K562 (cell line): ENCODE results near the gene SLCO2B1. TPM values are rescaled to one million over a fixed set of nuclear protein-coding genes. Genes with fewer than 3 reads are reported as not detected.
A peak's percentile ranks its signal among the peaks of the same experiment; 100 is the strongest.

Experiments used
- ATAC-seq: fragments of 200-7000 bp; cut with Tn5 transposase; 3 replicates; pipeline ENCODE4 v1.9.1; 2020; ENCODE audit warnings: moderate library complexity
- BruUV-seq: library from RNA; stranded (reverse); fragments of 400-500 nt; replicated peaks from 2 replicates; lab custom pipeline; 2021; lab: Mats Ljungman, UMichigan
- CTCF ChIA-PET: fragments of 300-600 bp; formaldehyde crosslinking; extraction: SDS; loops from one replicate; lab custom pipeline; 2021; ENCODE audit warnings: low intra/inter-chr PET ratio; lab: Yijun Ruan, JAX
- POLR2A ChIA-PET: fragments of 300-600, 350-650 bp; sonication (Branson Sonifier 250); formaldehyde crosslinking; extraction: SDS; loops from one replicate; lab custom pipeline; 2021; ENCODE audit warnings: antibody characterized with exemption, inconsistent platforms; lab: Yijun Ruan, JAX
- DNase-seq, 4 experiments: peaks; one replicate each; pipeline versions ENCODE4 v3.0.0 to v3.0.0-alpha.2; 2011 to 2018; ENCODE audit warnings: low spot score in 3 of 4, mixed read lengths in 3 of 4; ENCODE audit errors: extremely low read depth in 1 of 4
- FAIRE-seq: peaks from 2 replicates; lab custom pipeline; 2011; peaks lifted over from hg19 to GRCh38; lab: Jason Lieb, UNC
- H2AFZ ChIP-seq: 2 replicates; pipeline ENCODE4 v1.6.0; 2011; ENCODE audit warnings: low read depth, low read length, control low read depth, inconsistent platforms
- H3K27ac ChIP-seq: fragments of 200-600 bp; 3 replicates; pipeline ENCODE4 v1.8.0; 2011; ENCODE audit warnings: low read depth, mild to moderate bottlenecking, control low read depth, inconsistent platforms, low read length, moderate library complexity, mixed read lengths; ENCODE audit errors: extremely low read depth
- H3K27me3 ChIP-seq, 2 experiments: fragments of 300-600 bp in 1 of 2; 2 replicates in 1 of 2; 3 replicates in 1 of 2; pipeline versions ENCODE4 v1.6.0 to v1.8.0; 2011; ENCODE audit warnings: inconsistent platforms in 2 of 2, low read length in 2 of 2, mild to moderate bottlenecking in 1 of 2, mixed read lengths in 1 of 2, moderate library complexity in 1 of 2; ENCODE audit not compliant: control insufficient read depth in 2 of 2, insufficient read depth in 2 of 2
- H3K36me3 ChIP-seq: fragments of 300-600 bp; 3 replicates; pipeline ENCODE4 v1.8.0; 2011; ENCODE audit warnings: mild to moderate bottlenecking, low read length, inconsistent platforms; ENCODE audit not compliant: control insufficient read depth, insufficient read depth
- H3K4me1 ChIP-seq, 2 experiments: fragments of 200-600 bp in 1 of 2; replicated peaks in 1 of 2; 2 replicates in 1 of 2; 3 replicates in 1 of 2; pipeline versions ENCODE4 v1.5.1 to v1.8.0; 2011; ENCODE audit warnings: inconsistent platforms in 2 of 2, low read length in 2 of 2, mild to moderate bottlenecking in 1 of 2, mixed read lengths in 1 of 2, moderate library complexity in 1 of 2; ENCODE audit not compliant: control insufficient read depth in 2 of 2, insufficient read depth in 2 of 2
- H3K4me2 ChIP-seq: 2 replicates; pipeline ENCODE4 v1.6.1; 2011; ENCODE audit warnings: low read length, control low read depth, inconsistent platforms, mixed read lengths; ENCODE audit not compliant: insufficient read depth
- H3K4me3 ChIP-seq: fragments of 200-600 bp; sonication (generic), shearing (Covaris generic); 2 replicates; pipeline ENCODE4 v1.5.1; 2016; ENCODE audit warnings: control low read depth, inconsistent platforms
- H3K79me2 ChIP-seq: fragments of 200-600 bp; 3 replicates; pipeline ENCODE4 v1.8.0; 2011; ENCODE audit warnings: low read length, inconsistent platforms; ENCODE audit not compliant: control insufficient read depth, insufficient read depth
- H3K9ac ChIP-seq, 2 experiments: 2 replicates each; pipeline versions ENCODE4 v1.6.0 to v1.6.1; 2011; ENCODE audit warnings: low read depth in 2 of 2, low read length in 2 of 2, control low read depth in 1 of 2, inconsistent platforms in 1 of 2, mild to moderate bottlenecking in 1 of 2, mixed read lengths in 1 of 2; ENCODE audit not compliant: insufficient read depth in 1 of 2
- H3K9me1 ChIP-seq: one replicate; pipeline ENCODE4 v1.6.0; 2011; ENCODE audit warnings: inconsistent platforms, mild to moderate bottlenecking, low read length, moderate library complexity; ENCODE audit not compliant: control insufficient read depth, insufficient read depth
- H3K9me3 ChIP-seq: replicated peaks from 2 replicates; pipeline ENCODE4 v1.5.1; 2011; ENCODE audit warnings: low read depth, low read length, inconsistent platforms; ENCODE audit not compliant: control insufficient read depth, insufficient read depth
- H4K20me1 ChIP-seq: replicated peaks from 2 replicates; pipeline ENCODE4 v1.6.1; 2011; ENCODE audit warnings: low read length, inconsistent platforms, mixed read lengths; ENCODE audit not compliant: control insufficient read depth, insufficient read depth
- GABPB1 ChIP-seq: sonication (generic); formaldehyde crosslinking; IDR thresholded peaks from 2 replicates; pipeline ENCODE4 v1.8.0; 2022; ENCODE audit warnings: mild to moderate bottlenecking, missing genetic modification reagents
- HDGF ChIP-seq: fragments of 450-650 bp; IDR thresholded peaks from 2 replicates; pipeline ENCODE4 v1.6.1; 2016
- MXI1 ChIP-seq: IDR thresholded peaks from 2 replicates; pipeline ENCODE4 v1.6.1; 2011; ENCODE audit warnings: low read depth, mild to moderate bottlenecking, improper control_type of control experiment, low read length
- POLR2B ChIP-seq: fragments of 450-650 bp; IDR thresholded peaks from 2 replicates; pipeline ENCODE4 v1.6.1; 2018; ENCODE audit warnings: low read depth; ENCODE audit not compliant: partially characterized antibody
- PYGO2 ChIP-seq: fragments of 450-650 bp; IDR thresholded peaks from 2 replicates; pipeline ENCODE4 v1.6.1; 2016; ENCODE audit warnings: mild to moderate bottlenecking, missing genetic modification characterization, moderate library complexity, missing compliant biosample characterization
- RBM34 ChIP-seq: fragments of 200-400 bp; formaldehyde crosslinking; IDR thresholded peaks from 2 replicates; pipeline ENCODE4 v1.6.1; 2018; ENCODE audit warnings: low read length, borderline replicate concordance; ENCODE audit not compliant: insufficient read depth
- ZFP36 ChIP-seq: fragments of 150-350 bp; IDR thresholded peaks from 2 replicates; pipeline ENCODE4 v1.6.1; 2018; ENCODE audit warnings: low read length, low read depth; ENCODE audit not compliant: partially characterized antibody
- ZNF175 ChIP-seq: fragments of 200-800 bp; sonication (Bioruptor generic); IDR thresholded peaks from 2 replicates; pipeline ENCODE4 v1.6.1; 2016; ENCODE audit warnings: low read depth, mild to moderate bottlenecking, missing genetic modification characterization, missing compliant biosample characterization
- ZNF41 ChIP-seq: fragments of 250-450 bp; sonication (Bioruptor Pico); conservative IDR thresholded peaks from 2 replicates; pipeline ENCODE4 v1.4.0; 2020; ENCODE audit warnings: mild to moderate bottlenecking
- ZNF668 ChIP-seq: fragments of 250-450 bp; sonication (Bioruptor Pico); IDR thresholded peaks from 2 replicates; pipeline ENCODE4 v1.8.0; 2022; ENCODE audit warnings: mild to moderate bottlenecking, inconsistent platforms
- WGBS: fragments of 100-300 bp; shearing (Covaris generic); methylation state at CpG from one replicate; pipeline ENCODE4 v1.1.6; 2016; ENCODE audit warnings: low coverage, mixed read lengths; ENCODE audit not compliant: insufficient coverage; ENCODE audit errors: missing lambda C conversion rate; 5-methylcytosine and 5-hydroxymethylcytosine counted together
- in situ Hi-C: fragments of 300-500 bp; cut with MboI; formaldehyde crosslinking; loops from 4 replicates; pipeline ENCODE4 v1.15.0; 2018; ENCODE audit warnings: inconsistent platforms, mixed read lengths
- intact Hi-C: fragments of 100-400 bp; cut with micrococcal nuclease; formaldehyde crosslinking; loops from 2 replicates; pipeline ENCODE4 v1.14.2; 2022
- polyA plus RNA-seq, 8 experiments: library from polyadenylated mRNA; depleted of rRNA in 4 of 8; stranded (reverse) in 5 of 8; unstranded in 3 of 8; fragments of >200 nt; fragmentation: Nextera tagmentation in 2 of 8; fragmentation: Illumina TruSeq in 1 of 8; extraction: Ambion mirVana in 2 of 8; extraction: Trizol in 1 of 8; gene quantifications; 2 replicates each; pipeline versions ENCODE4 v1.2.1 to v1.2.3, GENCODE V29; 2011 to 2014; ENCODE audit warnings: inconsistent platforms in 1 of 8, missing spikeins in 1 of 8
- total RNA-seq, 7 experiments: library from RNA; depleted of rRNA in 6 of 7; stranded (reverse); fragments of >200 nt in 6 of 7; fragmentation: Illumina TruSeq in 2 of 7; extraction: Trizol in 2 of 7; gene quantifications; 2 replicates each; pipeline versions ENCODE4 v1.2.1 to v1.2.3, GENCODE V29; 2011 to 2021; ENCODE audit warnings: low replicate concordance in 1 of 7
- TF ChIP-seq, protein P1 (sequence below): fragments of 250-450 bp; sonication (Bioruptor Pico); IDR thresholded peaks from 2 replicates; pipeline ENCODE4 v1.8.0; 2021; ENCODE audit warnings: moderate library complexity, mild to moderate bottlenecking, inconsistent platforms
- TF ChIP-seq, protein P2 (sequence below): fragments of 450-650 bp; IDR thresholded peaks from one replicate; pipeline ENCODE4 v1.6.1; 2018; ENCODE audit warnings: mild to moderate bottlenecking, moderate library complexity; ENCODE audit not compliant: partially characterized antibody
- TF ChIP-seq, protein P3 (sequence below): sonication (generic); formaldehyde crosslinking; IDR thresholded peaks from 2 replicates; pipeline ENCODE4 v1.8.1; 2023; ENCODE audit warnings: missing genetic modification reagents, mild to moderate bottlenecking, borderline replicate concordance
- TF ChIP-seq, protein P4 (sequence below): sonication (generic); formaldehyde crosslinking; IDR thresholded peaks from 2 replicates; pipeline ENCODE4 v1.8.1; 2022; ENCODE audit warnings: missing genetic modification reagents

SLCO2B1 gene
- total and polyA plus RNA-seq, 9 of the 15 experiments (the other 6 are each of a cell fraction or from before 2014, with no cell fraction given), result 0.70 to 14.7 (median 7.6) TPM

DNA sequence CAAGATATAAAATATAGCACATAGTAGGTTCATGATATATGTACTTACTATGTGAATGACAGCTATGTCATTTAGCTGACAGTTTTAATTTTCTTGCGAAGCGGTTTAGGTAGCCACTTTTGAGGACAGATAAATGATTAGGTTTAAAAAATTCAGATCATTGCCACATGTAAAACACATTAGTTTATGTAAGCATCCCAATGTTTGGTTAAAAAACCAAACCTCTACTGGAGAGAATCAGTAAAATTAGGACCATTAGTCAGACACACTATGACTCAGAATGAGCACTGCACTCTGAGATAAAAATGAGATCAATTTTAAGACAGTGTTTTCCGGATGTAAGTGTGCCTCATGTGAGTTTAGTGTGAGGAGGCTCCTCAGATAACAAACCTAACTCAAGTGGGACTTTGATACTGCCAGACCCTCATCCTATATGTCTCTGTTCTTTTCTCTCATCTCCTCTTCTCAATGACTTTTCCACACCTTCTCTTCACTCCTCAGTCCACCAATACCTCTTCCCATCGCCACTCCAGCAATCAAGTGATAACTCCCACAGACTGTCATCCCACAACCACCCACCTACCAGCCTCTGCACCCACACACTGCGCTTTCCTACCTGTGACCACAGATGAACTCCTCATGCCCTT lies 47.4 kb upstream of the SLCO2B1 start:
- ChIA-PET POLR2A (interaction anchor here (0.7 to 0.8 kb wide), 2 partner anchors 21 to 33 kb away, joined by 3 to 4 read pairs; no protein-coding TSS in a partner anchor), CTCF (no interaction called here)
- Histone ChIP-seq H3K9me3 (no peaks in the 10 kb centered on the region; the same call in 1 of the 2 replicates), H3K4me2 (peak overlapping the region; percentile 74), H2AFZ (0 out of 2 replicates have a peak overlapping the region, but pooled peaks have one; percentile 46), H3K27me3 (no peaks in the 10 kb centered on the region), H3K4me1 (peaks cover 19 to 33% of the 10 kb centered on the region in 2 experiments; a peak in 4 of 5 replicates), H3K27ac (peak overlapping the region; percentile 89), H3K36me3 (peaks cover 8% of the 10 kb centered on the region; the same call in 1 of the 3 replicates), H3K9ac (peak overlapping the region; percentile 15 to 76; a peak in 3 of 4 replicates), H3K4me3 (peak overlapping the region; percentile 19), H3K9me1 (no peaks in the 10 kb centered on the region), H4K20me1 (no peaks in the 10 kb centered on the region), H3K79me2 (peaks cover 59% of the 10 kb centered on the region)
- FAIRE-seq (peak; percentile 78), ATAC-seq (peak; percentile 68), DNase-seq (peak; percentile 25 to 84 (median 36))
- in situ Hi-C loops (no loop called here), intact Hi-C loops (loop anchor here (2.0 to 5.0 kb wide), 2 partner anchors 39 to 73 kb away; no protein-coding TSS in a partner anchor)
- WGBS, result 3% methylated on average over 5 of the region's 5 CpGs
- BruUV-seq, result no TSS peak
- TF ChIP-seq RBM34 (no peak), POLR2B (peak; percentile 18), ZNF175 (CRISPR knock-in tag) (0 out of 2 replicates have a peak, but pooled peaks have one; percentile 52), ZNF668 (no peak), ZNF41 (CRISPR knock-in tag) (no peak), ZFP36 (no peak), PYGO2 (tag) (no peak), HDGF (peak; percentile 89), MXI1 (no peak), GABPB1 (0 out of 2 replicates have a peak, but pooled peaks have one; percentile 22)
- TF ChIP-seq, protein P1, sequence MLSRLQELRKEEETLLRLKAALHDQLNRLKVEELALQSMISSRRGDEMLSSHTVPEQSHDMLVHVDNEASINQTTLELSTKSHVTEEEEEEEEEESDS, result no peak
- TF ChIP-seq, protein P2, sequence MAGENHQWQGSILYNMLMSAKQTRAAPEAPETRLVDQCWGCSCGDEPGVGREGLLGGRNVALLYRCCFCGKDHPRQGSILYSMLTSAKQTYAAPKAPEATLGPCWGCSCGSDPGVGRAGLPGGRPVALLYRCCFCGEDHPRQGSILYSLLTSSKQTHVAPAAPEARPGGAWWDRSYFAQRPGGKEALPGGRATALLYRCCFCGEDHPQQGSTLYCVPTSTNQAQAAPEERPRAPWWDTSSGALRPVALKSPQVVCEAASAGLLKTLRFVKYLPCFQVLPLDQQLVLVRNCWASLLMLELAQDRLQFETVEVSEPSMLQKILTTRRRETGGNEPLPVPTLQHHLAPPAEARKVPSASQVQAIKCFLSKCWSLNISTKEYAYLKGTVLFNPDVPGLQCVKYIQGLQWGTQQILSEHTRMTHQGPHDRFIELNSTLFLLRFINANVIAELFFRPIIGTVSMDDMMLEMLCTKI, result no peak
- TF ChIP-seq, protein P3, sequence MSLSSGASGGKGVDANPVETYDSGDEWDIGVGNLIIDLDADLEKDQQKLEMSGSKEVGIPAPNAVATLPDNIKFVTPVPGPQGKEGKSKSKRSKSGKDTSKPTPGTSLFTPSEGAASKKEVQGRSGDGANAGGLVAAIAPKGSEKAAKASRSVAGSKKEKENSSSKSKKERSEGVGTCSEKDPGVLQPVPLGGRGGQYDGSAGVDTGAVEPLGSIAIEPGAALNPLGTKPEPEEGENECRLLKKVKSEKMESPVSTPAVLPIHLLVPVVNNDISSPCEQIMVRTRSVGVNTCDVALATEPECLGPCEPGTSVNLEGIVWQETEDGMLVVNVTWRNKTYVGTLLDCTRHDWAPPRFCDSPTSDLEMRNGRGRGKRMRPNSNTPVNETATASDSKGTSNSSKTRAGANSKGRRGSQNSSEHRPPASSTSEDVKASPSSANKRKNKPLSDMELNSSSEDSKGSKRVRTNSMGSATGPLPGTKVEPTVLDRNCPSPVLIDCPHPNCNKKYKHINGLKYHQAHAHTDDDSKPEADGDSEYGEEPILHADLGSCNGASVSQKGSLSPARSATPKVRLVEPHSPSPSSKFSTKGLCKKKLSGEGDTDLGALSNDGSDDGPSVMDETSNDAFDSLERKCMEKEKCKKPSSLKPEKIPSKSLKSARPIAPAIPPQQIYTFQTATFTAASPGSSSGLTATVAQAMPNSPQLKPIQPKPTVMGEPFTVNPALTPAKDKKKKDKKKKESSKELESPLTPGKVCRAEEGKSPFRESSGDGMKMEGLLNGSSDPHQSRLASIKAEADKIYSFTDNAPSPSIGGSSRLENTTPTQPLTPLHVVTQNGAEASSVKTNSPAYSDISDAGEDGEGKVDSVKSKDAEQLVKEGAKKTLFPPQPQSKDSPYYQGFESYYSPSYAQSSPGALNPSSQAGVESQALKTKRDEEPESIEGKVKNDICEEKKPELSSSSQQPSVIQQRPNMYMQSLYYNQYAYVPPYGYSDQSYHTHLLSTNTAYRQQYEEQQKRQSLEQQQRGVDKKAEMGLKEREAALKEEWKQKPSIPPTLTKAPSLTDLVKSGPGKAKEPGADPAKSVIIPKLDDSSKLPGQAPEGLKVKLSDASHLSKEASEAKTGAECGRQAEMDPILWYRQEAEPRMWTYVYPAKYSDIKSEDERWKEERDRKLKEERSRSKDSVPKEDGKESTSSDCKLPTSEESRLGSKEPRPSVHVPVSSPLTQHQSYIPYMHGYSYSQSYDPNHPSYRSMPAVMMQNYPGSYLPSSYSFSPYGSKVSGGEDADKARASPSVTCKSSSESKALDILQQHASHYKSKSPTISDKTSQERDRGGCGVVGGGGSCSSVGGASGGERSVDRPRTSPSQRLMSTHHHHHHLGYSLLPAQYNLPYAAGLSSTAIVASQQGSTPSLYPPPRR (CRISPR knock-in tag), result no peak
- TF ChIP-seq, protein P4, sequence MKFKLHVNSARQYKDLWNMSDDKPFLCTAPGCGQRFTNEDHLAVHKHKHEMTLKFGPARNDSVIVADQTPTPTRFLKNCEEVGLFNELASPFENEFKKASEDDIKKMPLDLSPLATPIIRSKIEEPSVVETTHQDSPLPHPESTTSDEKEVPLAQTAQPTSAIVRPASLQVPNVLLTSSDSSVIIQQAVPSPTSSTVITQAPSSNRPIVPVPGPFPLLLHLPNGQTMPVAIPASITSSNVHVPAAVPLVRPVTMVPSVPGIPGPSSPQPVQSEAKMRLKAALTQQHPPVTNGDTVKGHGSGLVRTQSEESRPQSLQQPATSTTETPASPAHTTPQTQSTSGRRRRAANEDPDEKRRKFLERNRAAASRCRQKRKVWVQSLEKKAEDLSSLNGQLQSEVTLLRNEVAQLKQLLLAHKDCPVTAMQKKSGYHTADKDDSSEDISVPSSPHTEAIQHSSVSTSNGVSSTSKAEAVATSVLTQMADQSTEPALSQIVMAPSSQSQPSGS, result no peak
